NCI-H748 (cell line): ENCODE results near the gene TIMM8A.
"Not testable (repeated sequence)": the region's sequence is repeated elsewhere in the genome, so short reads cannot be mapped to it uniquely, and the experiment has no call there.

Experiments used
- DNase-seq: peaks from one replicate; lab custom pipeline; 2025; ENCODE audit not compliant: unreplicated experiment; lab: John Stamatoyannopoulos, UW

Gene TIMM8A

DNA sequence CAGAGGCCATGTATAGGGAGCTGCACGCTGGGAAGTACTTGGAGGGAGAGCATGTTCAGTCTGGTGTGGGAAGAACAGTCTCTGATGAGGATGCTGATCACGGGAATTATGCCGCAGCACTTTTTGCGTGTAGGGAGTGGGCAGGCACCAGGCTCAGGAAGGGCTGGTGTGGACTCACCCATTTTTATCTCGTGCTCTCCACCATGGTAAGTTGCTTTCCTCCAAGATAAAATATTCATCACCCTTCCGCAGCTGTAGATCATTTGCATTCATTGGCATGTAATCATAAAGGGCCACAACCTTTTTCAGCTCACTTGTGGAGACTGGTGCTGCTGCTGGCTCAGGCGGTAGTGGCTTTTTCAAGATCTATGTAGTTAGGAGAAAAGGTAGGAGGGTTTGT lies 11.8 kb upstream of the TIMM8A start:
- no peak for DNase-seq

DNA sequence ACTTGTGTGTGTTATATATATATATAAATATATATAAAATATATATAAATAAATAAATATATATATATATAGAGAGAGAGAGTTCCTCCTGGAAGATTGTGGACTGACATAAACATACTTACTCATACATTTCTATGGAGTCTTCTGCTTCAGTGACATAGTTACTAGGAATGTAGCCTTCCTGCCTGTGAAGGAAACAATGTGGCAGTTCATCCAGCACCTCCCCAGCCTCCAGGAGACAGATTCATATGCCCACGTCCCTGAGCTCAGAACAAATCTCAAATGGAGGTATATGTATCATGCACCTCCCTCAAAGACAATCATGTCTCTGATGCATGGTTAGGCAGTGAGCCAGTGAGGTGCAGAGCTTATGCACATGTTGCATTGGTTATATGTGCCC lies 11.4 kb upstream of the TIMM8A start:
- no peak for DNase-seq

DNA sequence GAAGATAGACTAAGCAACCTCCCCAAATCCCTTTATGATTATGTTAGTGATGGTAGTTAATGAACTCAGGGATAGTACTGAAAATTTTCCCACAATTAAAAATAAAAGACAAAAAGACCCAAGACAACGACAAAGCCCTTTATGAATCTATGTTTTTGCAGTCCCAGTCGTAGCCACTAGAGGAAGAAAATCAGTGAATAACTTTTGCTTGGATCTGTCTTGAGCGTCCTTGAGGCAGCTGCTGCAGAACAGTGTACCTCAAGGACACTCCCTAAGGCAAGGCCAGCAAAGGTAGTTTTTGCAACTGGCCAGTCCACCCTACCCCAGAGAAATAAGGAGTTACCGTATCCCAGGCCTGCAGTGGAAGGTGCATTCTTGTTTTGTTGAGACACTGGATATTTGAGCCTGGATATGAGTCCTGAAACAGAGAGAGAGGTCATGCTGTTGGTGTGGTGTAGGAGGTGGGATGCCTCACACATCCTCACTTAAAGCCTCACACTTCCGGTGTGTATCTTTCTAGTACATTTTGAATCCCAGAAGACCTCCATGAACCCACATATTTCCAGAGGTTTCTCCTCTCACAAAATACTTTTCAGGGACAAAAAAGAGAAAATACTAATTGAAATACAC lies 8.7 kb upstream of the TIMM8A start:
- DNase-seq: no peak

DNA sequence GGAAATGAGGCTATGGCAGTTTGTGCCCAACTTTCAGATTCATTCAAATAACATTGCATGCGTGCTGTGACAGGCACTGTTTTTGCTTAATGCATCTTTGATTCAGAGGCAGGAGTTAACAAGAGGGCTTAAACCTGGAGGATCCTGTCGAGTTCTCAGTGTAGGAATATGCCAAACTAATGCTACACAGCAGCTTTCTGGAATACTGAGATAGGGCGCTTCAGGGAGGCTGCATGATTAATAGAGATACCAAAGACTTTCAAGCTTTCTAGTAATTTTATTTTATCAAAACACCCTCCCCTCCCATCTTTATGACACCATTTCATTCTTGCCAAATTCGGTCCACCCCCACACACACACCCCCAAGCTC lies 636 bp upstream of the TIMM8A start:
- DNase-seq: no peak

DNA sequence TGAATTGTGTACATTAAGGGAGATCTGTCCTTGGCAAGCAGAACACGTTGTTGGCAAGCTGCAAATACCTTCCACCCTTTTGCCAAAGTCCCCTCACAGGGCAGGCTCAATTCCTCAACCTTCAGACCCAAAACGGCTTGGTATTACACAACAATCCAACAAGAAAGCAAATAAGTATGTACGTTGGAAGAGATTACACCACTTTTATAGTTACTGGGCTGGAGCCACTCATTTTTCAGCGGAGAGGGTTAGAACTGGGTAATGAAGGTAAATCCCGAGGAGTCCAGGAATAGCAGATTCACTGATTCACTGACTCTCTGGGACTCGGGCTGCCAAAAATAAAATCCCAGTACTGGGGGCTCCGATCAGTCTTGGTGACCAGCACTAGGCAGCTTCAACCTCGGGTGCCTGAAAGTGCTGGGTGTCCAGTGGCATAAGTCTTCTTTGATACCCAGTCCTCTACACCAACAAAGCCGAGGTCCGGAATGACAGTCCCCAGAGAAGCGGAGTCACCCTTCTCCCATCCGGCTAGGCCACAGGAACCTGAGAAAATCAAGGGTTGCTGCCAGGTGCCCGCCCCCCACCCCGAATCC lies 587 bp downstream of the TIMM8A start:
- DNase-seq: no peak

DNA sequence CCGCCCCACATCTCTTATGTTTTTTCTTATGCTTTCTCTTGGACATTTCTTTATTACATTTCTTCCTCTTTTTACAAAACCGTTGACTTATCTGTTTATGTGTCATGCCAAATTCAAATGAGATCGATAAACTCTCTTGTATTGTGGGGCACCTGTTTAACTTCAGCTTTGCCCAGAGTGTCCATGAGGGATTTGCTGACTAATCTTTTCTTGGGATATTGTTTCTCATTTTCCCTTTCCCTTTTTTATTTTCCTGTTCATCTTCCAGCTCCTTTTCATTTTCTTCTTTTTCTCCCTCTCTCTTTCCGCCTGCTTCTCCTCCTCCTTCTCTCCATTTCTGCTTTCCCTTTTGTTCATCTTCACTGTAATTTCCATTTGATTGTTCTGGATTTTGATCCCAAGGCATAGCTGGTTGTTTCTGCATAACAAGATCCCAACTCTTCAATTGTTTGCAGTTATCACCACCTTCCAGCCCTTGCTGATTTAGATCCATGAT lies 10.7 kb downstream of the TIMM8A start:
- no peak for DNase-seq

DNA sequence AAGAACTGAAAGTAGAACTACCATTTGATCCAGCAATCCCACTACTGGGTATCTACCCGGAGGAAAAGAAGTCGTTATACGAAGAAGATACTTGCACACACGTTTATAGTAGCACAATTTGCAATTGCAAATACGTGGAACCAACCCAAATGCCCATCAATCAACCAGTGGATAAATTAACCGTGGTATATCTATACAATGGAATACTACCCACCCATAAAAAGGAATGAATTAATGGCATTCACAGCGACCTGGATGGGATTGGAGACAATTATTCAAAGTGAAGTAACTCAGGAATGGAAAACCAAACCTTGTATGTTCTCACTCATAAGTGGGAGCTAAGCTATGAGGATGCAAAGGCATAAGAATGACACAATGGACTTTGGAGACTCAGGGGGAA lies 14.2 kb downstream of the TIMM8A start:
- DNase-seq: not testable (repeated sequence)

DNA sequence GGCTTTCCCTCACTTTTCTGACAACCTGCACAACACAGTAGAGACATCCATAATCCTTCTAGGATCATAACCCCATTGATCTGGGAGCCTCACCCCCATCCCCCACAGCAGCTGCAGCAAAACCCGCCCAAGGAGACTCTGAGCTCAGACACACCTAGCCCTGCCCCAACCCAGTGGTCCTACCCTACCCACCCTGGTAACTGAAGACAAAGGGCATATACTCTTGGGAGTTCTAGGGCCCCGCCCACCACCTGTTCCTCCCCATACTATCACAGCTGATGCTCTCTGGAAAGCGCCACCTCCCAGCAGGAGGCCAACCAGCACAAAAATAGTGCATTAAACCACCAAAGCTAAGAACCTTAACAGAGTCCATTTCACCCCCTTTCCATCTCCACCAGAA lies 21.9 kb downstream of the TIMM8A start:
- DNase-seq: peak; percentile 0

DNA sequence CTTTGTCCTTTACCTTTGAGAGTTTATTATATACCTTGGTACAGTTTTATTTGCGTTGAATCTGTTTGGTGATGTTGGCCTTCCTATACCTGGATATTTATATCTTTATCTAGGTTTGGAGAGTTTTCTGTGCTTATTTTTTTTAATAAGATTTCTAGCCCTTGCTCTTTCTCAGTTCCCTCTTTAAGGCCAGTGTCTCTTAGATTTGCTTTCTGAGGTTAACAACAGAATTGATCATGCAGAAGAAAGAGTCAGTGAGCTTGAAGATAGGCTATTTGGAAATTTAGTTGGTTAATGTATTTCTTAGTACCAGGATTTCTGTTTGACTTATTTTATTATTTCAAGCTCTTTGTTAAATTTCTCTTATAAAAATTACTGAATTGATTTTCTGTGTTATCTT lies 44.8 kb downstream of the TIMM8A start:
- no peak for DNase-seq
